HuH-7 (cell line): Measurements from ENCODE around the gene LRTM2.

Experiments used
- DNase-seq: peaks from one replicate; pipeline ENCODE4 v3.0.0; 2011; ENCODE audit warnings: low spot score

The LRTM2 gene

DNA sequence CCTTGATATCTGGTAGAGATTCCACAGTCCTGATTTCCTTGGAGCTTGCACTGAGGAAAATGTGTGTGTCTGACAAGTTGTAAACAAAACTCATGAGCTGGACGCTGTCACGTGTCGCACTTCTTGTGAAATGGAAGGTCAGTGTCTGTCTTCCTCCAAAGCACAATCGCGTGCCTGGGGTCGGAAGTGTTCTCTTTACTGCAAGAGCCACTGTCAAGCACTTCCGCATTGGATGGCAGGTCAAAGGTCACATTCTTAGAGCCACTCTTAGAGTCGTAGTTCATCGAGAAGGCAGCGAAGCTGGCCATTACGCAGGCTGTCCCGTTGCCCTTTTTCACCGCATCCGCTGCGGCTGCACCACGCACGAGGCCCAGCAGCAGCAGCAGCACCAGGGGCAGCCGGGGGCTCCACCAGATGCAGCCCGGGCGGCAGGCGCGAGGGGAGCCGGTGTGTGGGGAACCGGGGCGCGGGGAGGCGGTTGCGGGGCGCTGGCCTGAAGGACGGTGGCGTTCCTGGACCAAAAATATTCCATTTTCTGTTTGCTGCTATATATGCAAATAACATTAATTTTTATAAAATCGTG lies 45.0 kb downstream of the LRTM2 start:
- no peak for DNase-seq

DNA sequence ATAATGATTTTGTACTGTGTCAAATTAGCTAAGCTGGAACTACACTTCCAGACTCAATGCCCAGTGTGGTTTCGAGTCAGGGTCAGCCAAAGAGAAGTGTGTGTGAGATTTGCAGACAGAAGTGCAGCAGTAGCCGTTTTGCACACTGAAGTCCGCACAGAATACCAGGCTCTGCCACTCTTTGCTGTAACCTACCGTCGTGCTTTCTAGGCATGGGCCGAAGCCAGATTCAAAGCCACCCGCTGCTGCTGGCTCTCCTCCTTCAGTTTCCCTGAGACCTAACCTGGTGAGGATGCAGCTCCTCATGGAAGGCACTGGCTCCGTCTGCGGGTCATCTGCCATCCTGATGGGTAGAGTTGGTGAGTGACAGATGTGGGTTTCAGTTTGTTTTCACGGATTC lies 48.8 kb downstream of the LRTM2 start:
- no peak for DNase-seq

DNA sequence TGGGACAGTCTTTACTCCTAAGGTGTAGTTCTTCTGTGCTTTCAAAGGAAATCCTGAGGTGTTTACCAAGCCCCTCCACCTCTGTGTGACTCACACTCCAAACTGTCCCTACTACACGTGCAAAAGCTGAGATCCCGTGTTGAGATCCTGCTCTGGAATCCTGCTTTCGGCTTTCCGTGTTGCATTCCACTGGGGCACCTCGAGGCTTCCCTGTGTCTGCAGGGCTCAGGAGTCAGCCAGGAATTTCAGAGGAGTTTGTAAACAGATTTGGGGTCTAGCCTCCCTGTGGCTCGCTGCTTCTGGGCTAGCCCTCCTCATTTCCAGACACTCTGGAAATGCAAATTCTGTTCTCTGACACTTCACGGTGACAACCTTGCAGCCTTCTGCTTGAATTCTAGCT lies 49.7 kb downstream of the LRTM2 start:
- DNase-seq, result no peak

DNA sequence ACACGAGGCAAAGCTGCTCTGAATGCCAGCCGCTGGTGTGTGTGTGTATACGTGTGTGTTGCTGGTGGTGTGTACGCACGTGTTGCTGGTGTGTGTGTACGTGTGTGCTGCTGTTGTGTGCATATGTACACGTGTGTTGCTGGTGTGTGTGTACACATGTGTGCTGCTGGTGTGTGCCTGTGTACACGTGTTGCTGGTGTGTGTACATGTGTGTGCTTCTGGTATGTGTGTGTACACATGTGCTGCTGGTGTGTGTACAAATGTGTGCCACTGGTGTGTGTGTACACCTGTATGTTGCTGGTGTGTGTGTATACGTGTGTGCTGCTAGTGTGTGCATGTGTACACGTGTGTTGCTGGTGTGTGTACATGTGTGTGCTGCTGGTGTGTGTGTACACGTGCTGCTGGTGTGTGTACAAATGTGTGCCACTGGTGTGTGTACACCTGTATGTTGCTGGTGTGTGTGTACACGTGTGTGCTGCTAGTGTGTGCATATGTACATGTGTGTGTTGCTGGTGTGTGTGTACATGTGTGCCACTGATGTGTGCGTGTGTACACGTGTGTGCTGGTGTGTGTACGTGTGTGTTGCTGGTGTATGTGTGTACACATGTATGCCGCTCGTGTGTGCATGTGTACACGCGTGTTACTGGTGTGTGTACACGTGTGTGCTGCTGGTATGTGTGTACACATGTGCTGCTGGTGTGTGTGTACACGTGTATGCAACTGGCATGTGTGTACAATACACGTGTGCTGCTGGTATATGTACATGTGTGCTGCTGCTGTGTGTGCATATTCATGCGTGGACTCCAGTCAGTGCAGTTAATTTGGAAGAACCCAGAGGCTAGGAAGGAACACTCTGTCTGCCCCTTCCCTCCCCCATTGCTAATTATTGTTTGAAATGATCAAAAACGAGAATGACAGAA lies 50.9 kb downstream of the LRTM2 start:
- no peak for DNase-seq

DNA sequence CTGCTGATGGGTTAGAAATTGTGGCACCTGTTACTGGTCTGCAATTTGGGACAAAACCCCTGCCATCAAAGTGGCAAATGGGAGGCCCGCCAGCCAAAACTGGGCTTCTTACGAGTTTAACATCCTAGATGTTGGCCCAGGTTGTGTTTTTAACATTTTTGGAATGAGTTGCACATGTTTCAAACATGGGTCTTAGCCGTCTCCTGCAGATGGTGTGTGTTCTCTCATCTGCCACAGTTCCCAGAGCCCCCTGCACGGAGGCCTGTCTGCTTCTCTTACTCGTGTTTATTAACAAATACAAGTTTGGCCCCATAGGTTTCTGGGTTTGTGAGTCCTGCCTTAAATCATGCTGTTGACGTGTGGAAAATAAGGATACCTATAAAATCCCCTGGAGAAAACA lies 51.6 kb downstream of the LRTM2 start:
- DNase-seq, result no peak

DNA sequence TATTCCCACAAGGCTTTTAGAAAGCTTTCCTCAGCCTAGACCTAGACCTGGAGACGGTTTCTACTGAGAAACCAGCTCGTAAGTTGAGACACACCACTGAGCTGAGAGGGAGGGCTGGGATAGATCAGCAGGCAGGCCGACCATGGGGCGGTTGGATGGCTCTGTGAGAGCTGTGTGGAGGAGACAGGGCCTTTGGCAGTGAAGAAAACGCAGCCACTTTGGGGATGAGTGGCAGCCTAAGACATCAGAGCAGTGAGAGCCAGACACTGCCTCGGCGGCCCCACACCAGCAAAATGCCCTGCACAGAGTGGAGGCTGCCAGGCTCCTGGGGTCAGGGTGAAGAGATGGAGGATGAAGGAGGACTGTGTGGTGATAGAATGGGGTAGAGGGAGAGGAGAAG lies 52.1 kb downstream of the LRTM2 start:
- no peak for DNase-seq

DNA sequence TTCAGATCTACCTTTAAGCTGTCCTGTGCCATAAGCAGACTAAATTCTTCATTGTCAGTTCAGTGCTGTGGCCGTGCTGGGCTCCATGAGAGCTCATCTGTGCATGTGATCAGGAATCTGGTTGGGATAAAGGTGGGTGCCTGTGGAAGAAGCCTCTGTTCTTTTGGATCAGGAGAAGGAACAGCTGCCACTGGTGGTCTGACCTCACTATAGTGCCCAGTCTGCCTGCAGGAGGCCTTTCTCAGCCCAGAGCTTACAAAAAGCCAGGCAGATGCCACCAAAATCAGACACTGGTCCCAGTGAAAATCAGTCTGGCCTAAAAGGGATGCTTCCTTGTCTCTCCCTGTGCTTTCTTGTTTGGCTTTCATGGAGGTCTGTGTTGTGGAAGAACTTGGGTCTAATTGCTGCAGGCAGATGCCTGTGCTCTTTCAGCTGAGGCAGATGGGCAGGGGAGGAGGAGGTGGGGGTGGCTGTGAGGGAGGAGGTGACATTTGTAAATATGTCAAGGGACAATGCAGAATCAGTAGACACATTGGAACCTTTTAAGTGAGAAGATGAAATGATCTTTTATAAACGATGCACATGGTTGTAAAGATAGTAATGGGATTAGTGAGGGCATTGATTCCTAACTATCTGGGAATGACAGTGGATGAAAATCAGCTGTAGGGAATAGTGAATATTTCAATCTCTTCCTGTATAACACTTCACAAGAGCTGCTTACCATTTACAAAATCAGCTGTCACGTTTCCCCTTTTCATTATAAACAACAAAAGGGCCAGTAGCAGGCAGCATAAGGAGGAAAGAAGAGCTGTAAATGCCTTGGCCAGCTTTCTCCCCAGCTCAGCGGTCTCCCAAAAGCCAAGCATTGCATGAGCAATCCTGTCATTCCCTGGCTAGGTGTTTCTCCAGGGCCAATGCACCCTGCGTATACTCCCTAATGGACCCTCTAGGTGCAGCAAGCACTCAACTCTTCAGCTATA lies 53.5 kb downstream of the LRTM2 start:
- no peak for DNase-seq

DNA sequence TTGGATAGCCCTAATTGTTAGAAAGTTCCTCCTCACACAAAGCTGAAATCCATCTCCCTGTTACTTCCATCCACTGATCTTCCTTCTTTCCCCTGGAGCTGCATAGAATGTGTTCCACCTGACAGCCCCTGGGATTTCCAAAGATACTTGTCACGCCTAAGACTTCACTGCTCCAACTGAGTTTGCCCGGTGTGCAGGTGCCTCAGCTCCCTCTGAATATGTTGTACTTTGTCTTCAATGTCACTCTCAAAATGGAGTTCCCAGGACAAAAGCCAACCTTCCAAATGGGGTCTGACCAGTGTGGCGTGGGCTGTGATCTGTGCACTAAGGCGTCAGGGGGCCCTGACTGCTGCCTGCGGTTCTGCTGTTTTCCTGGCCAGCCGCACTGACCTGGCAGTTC lies 55.2 kb downstream of the LRTM2 start:
- DNase-seq, result no peak

DNA sequence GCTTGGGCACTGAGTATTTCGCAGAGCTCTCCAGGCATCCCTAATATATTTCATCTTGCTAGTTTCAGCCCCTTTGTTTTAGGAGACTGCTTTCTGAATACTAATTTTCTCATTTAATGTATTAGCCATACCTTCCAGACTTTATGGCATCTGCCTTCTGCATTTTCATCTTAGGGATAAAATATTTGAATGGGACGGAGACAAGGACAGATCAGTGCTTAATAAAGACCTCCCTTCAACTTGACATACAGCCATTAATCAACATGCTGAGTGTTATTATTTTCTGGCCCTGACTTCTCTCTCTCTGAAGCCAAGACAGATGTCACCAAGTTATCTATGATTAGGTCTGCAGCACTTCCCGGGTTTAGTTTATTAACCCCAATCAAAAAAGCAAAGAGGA lies 55.7 kb downstream of the LRTM2 start:
- DNase-seq, result no peak

DNA sequence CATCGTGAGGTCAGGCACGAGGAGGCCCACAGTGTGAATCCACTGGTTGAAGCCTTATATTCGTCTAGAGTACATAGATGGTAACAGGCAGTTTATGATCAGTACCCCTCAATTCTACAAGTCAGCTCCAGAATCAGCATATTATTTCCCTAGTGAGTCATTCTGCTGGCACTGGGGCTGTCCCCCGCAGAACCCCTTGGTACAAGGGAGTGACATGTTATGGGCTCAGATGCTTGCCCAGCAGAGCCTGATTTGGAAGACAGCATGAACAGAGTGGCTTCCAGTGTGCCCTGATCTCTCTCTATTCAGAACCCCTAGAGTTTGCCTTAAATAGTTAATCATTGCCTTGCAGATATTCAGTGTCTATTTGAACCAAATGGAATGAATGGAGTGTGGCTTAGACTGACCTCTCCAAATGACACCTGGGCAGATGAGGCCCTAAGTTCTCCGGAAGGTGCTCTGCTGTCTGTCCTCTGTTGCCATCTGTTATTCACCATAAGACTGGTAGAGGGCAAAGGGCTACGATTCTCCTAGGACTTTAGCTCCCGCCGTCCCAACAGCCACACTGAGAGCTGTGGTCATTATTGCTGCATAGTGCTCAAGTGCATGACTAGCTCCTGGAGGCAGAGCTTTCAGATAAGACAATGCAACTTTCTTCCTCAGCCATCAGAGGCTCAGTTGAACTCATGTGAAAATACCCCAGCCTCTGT lies 57.0 kb downstream of the LRTM2 start:
- no peak for DNase-seq

DNA sequence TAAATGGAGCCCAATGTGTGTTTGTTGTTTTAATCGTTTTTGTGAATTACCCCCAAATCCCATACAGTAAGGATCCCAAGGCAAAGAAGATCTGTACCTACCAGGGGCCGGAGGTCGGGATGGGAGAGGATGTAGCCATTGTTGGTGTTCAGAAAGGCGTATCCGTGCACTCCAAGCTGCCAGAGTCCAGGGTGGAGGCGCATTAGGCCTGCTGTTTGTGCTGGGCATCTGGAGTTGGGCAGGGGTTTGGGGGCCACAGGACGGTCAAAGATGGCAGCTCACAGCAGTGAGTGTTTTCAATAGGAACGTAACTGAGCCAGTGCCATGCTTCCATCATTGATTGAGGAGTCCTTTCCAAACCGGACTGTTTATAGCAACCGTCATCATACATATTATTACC lies 57.8 kb downstream of the LRTM2 start:
- no peak for DNase-seq

DNA sequence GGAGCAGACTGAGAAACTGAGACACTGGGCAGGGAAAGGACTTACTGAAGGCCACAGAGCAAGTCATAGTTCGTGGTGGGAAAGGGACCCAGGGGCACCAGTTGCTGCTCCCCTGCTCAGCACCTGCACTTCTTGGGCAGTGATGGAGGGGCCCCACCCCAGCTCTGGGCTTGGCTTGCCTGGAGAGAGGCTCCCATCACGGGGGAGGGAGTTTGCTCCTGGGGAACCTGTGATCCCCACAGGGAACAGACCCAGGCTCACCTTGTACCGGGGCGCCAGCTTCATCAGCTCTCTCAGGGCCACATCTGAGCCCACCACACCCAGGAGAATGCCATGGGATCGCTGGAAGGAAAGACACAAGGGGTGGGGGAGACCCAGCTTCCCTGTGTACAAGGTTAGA lies 58.3 kb downstream of the LRTM2 start:
- no peak for DNase-seq

DNA sequence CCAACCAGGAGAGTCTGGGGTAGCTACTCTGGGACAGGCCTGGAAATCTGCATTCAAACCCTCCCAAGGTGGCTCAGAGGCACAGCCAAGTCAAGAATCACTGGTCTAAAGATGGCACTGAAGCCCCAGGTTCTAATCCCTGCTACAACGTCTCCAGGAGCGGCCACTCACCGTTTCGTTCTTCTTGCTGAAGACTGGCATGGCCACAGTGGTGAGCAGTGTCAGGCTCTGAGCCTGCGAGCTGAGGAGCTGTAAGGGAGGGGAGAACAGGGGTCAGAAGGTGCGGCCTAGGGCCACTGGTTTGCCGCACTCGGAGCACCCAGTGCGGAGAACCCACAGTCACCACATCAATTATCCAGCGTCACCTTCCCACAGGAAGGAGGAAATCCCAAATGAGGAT lies 59.3 kb downstream of the LRTM2 start:
- DNase-seq, result no peak

DNA sequence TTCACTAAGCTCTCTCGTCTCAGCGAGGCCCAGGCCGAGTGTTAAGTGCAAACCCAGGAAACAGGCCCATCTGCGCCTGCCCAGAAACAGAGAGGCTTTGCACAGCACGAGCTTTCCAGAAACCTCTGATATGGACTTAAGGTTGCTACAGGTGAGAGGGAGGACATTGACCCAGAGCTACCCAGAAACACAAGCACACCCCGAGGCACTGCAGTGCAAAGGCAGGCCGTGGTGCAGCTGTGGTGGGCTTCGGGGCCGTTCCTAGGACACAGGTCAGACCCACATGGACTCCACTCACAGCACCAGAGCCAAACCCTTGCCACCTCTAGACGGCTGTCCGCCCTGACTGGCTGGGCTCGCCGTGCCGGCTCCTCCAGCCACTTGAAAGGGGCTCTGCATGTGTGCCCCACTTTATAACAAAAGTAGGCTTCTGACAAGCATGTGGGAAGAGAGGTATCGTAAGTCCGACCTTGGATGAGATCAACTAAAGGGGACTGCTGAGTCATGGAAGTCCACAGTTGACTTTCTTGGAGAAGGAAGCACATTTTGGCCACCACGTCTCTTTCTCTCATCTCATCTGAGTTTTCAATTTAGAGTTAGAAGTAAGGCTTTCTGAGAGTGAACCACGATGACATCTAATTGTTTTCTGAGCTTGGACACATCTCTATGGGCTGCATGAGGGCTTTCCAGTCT lies 59.9 kb downstream of the LRTM2 start:
- no peak for DNase-seq

DNA sequence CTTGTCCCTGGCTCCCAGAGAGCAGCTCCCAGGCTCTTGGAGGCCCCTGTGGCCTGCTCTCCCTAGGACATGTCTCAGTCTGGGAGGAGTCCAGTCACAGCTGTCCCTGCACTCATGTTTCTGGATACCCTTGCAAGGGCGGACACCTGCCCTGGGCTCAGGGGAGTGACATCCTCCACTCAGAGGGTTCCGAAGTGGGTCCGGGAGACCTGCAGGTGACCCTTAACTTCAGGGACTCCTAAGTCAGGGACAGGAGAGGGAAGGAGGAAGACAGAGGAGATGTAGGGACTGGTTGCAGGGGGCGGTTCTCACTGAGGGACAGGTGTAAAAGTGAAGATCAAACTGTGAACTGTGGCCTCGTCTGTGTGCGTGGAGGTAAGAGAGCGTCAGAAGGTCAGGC lies 60.5 kb downstream of the LRTM2 start:
- DNase-seq, result no peak

DNA sequence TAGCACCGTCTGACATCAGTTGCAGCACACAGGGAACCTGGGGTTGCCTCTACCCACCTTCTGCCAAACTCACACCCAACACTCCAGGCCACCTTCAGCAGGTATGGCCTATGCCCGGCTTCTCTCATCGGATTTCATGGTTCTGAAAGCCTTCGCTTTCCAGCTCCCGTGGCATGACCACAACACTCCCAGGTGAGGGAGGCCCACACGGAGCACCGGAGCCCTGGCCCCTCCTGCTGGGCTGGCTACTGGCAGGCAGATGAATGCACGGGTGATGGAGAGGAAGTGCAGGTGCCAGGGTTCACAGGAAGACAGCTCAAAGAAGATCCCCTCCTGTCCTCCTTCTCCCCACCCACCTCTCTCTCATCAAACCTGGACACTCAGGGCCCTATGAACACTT lies 60.9 kb downstream of the LRTM2 start:
- DNase-seq, result no peak

DNA sequence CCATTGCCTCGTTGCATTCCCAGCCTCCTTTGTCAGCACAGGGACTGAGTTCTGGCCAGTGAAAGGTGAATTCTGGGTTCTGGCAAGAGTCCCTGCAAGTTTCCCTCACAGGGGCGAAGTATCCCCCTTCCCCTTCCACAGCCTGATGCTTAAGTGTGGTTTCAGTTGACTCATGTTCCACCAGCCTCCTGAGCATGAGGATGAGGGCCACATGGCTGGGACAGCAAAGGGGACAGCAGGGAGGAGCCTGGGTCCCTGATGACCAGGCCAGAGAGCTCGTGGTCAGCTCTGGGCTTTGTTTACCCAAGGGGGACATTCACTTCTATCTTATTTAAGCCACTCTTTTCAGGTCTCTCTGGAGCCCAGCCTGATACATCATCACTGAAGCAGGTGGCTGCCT lies 61.6 kb downstream of the LRTM2 start:
- DNase-seq, result no peak

DNA sequence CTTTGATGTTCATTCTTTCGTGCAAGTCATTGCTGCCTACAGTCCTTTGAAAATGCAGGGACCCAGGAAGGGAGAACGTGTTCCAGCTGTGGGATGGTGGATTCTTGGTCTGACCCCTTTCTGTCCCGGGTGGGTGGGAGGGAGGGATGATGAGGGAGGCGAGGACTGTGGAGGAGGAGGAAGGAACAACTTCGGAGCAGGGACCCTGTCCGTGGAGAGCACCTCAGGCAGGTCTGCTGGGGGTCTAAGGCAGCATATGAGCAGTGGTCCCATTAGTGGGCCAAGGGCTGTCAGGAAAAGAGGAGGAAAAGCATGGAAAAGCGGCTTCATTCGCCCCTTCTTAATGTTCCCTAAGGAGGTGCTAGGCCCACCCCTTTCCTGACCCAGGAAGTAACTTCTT lies 62.0 kb downstream of the LRTM2 start:
- DNase-seq, result no peak

DNA sequence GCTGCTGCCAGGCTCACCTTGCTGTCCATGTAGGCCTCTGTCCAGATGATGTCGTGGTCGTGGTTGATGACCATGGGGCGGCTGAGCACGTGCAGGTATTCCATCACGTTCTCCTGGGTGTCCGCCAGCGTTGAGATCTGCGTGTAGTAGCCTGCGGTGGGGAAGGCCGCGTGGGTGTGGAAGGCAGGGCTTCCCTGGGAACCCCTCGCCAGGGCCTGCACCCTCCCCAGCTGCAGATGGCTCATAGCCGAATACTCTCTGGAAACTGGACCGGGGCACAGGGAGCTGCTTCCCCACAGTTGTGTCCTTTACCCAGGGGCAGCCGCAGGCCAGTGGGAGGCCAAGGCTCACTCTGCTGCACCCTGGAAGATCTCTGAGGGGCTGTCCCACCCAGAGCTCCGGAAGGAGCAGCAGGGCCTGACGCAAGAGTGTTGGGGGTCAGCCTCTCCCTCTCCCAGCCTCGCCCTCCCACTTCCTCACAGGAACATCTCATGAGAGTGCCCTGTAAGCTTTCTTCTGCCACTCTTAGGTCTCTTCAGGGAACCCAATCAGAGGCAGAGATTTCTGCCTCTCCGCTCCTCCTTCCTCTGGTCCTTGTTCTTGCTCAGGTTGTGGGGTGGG lies 62.6 kb downstream of the LRTM2 start:
- DNase-seq, result no peak

DNA sequence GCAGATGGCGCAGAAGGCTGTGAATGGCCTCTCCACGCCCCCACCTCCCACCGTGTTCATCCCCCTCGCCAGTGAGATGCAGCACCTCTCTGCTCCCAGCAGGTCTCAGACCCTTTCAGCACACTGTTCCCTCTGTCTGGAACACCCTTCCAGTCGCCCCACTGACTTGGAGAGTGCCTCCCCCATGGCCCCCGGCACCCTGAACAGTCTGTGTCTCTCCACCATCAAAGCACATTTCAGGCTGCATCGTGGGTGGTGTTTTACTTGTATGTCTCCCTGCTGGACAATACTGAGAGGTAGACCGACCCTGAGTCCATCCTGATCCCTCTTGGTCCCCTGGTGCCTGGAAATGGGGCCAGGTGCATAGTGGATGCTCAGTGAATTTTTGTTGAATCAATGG lies 63.1 kb downstream of the LRTM2 start:
- DNase-seq, result no peak

DNA sequence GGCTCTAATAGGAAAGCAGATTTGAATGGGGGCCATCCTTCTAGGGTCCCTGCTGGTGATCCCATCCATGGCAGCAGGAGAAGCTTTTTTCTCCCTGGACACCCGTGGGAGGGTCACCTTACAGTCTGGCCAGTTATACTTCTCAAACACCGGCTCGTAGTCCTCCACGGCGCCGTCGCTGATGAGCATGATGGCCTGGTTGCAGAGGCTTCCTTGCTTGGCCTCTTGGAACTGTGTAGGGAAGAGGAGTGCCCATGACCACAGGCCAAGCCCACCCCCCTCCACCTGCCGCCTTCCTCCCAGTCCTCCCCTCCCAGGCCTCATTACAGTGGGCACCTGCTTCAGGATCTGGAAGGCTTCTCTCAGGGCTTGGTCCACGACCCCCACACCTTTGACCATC lies 64.3 kb downstream of the LRTM2 start:
- DNase-seq, result no peak
